Activated B cell treated with CpG ODN at 0.5 μM for 24 hours (primary cell): ENCODE measurements around the gene GNAZ. TPM values are rescaled to one million over a fixed set of nuclear protein-coding genes. Genes with fewer than 3 reads are reported as not detected.

Source experiments
- ATAC-seq: fragments of 200-7000 bp; cut with Tn5 transposase; one replicate; pipeline ENCODE4 v1.10.0; 2021; ENCODE audit warnings: low read depth, mild to moderate bottlenecking, moderate library complexity
- CTCF ChIA-PET: fragments of 350-600 bp; sonication (Branson Sonifier 250); formaldehyde crosslinking; loops from one replicate; lab custom pipeline; 2021; ENCODE audit warnings: antibody characterized with exemption; lab: Charles Lee
- POLR2A ChIA-PET: fragments of 350-600 bp; sonication (Branson Sonifier 250); formaldehyde crosslinking; loops from one replicate; lab custom pipeline; 2021; ENCODE audit warnings: antibody characterized with exemption; lab: Charles Lee
- DNase-seq: peaks from one replicate; pipeline ENCODE4 v3.0.0; 2022
- H3K27ac Mint-ChIP-seq: one replicate; pipeline ENCODE4 v1.8.0; 2020; ENCODE audit warnings: mixed read lengths
- H3K27me3 Mint-ChIP-seq: one replicate; pipeline ENCODE4 v1.8.0; 2021; ENCODE audit warnings: mixed read lengths
- H3K36me3 Mint-ChIP-seq: one replicate; pipeline ENCODE4 v1.8.0; 2021; ENCODE audit warnings: low read depth, mixed read lengths
- H3K4me1 Mint-ChIP-seq: one replicate; pipeline ENCODE4 v1.8.0; 2021; ENCODE audit warnings: mixed read lengths
- H3K4me3 Mint-ChIP-seq: one replicate; pipeline ENCODE4 v1.8.0; 2020; ENCODE audit warnings: mild to moderate bottlenecking, mixed read lengths
- H3K9me3 Mint-ChIP-seq: one replicate; pipeline ENCODE4 v1.8.0; 2020; ENCODE audit warnings: mixed read lengths
- intact Hi-C: fragments of 100-400 bp; cut with micrococcal nuclease; formaldehyde crosslinking; loops from one replicate; pipeline ENCODE4 v1.15.1; 2024
- total RNA-seq: library from RNA; stranded (reverse); gene quantifications from 2 replicates; pipeline ENCODE4 v1.2.3, GENCODE V29; 2022
- TF ChIP-seq, protein P1 (sequence below): fragments of 200-600 bp; IDR thresholded peaks from one replicate; pipeline ENCODE4 v1.8.0; 2022; ENCODE audit warnings: antibody characterized with exemption, mild to moderate bottlenecking

GNAZ gene
- total RNA-seq, 1 donor from 2014 or later: 12.2 TPM

DNA sequence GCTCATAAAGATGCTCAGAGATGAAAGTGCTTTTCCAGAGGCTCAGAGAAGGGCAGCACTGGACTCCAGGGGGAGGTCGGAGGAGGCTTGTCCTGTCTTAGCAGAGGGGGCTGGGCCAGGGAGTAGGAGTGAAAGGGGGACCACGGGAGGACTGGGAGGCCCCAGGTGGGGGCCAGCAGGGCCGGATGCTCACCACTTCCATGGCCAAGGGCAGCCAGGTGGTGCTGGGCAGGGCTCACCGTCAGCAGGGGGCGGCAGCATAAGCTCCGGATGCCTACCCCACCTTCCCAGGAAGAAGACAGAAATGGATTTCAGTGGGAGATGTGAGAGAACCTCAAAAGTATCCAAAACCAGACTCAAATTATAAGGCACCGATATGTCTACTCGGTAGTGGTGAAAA, 86.0 kb downstream of the GNAZ start:
- Mint-ChIP-seq H3K36me3 (no peaks in the 10 kb centered on the region), H3K4me1 (peaks cover 23% of the 10 kb centered on the region), H3K4me3 (no peak overlapping the region), H3K27ac (no peak overlapping the region), H3K27me3 (no peaks in the 10 kb centered on the region), H3K9me3 (no peaks in the 10 kb centered on the region)
- DNase-seq: no peak
- CTCF ChIA-PET: no interaction called here
- intact Hi-C loops: no loop called here
- TF ChIP-seq, protein P1, sequence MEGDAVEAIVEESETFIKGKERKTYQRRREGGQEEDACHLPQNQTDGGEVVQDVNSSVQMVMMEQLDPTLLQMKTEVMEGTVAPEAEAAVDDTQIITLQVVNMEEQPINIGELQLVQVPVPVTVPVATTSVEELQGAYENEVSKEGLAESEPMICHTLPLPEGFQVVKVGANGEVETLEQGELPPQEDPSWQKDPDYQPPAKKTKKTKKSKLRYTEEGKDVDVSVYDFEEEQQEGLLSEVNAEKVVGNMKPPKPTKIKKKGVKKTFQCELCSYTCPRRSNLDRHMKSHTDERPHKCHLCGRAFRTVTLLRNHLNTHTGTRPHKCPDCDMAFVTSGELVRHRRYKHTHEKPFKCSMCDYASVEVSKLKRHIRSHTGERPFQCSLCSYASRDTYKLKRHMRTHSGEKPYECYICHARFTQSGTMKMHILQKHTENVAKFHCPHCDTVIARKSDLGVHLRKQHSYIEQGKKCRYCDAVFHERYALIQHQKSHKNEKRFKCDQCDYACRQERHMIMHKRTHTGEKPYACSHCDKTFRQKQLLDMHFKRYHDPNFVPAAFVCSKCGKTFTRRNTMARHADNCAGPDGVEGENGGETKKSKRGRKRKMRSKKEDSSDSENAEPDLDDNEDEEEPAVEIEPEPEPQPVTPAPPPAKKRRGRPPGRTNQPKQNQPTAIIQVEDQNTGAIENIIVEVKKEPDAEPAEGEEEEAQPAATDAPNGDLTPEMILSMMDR: no peak
- POLR2A ChIA-PET: interaction anchor here (0.6 kb wide), 1 partner anchor 29 kb away, joined by 4 read pairs; no protein-coding TSS in a partner anchor
- ATAC-seq: no peak

DNA sequence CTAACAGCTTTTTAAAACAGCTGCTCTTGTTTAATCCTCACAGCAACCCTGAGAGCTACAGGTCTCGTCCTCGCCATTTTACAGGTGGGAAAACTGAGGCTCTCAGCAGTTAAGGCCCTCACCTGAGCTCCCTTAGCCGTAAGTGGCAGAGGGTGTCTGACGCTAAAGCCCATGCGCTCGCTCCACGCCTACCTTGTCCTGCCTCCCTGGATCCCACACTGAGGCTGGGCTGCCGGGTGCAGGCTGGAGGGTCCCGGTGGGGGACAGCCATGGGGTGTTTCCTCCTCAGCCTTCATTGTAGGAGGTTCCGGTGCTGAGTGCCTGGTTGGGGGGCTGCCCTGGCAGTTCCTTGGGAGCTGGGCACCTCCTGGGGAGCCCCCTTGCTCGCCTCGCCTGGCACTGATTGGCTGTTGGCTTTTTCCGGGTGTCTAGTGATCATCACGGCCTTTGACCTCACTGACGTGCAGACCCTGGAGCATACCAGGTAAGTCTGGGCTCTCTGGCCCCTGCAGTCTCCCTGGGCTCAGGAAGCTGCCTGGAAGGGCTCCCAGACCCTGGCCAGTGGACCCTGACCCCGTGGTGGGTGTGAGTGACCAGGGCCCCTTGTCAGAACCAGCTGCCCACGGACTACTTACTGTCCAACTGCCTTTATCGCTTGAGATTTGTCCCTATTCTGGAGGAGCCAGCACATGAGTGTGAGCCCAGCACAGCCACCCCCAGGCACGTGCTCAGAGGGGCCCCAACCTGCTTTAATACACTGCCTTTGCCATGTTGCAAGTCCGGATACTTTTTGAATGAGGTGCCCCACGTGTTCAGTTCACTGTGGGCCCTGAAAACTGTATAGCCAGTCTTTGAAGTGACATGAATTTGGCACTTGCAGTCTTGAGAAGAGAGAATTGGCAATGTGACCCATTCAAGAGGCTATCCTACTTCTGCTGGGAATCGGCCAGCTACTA, 87.5 kb downstream of the GNAZ start:
- CTCF ChIA-PET: no interaction called here
- no peaks in the 10 kb centered on the region for H3K36me3 Mint-ChIP-seq
- POLR2A ChIA-PET: interaction anchor here (0.7 kb wide), 1 partner anchor 11 kb away, joined by 3 read pairs; no protein-coding TSS in a partner anchor
- TF ChIP-seq, protein P1: no peak
- no peak overlapping the region for H3K4me3 Mint-ChIP-seq
- DNase-seq: no peak
- no peaks in the 10 kb centered on the region for H3K9me3 Mint-ChIP-seq
- H3K27me3 Mint-ChIP-seq: no peaks in the 10 kb centered on the region
- H3K4me1 Mint-ChIP-seq: peaks cover 14% of the 10 kb centered on the region
- intact Hi-C loops: no loop called here
- no peak for ATAC-seq
- no peak overlapping the region for H3K27ac Mint-ChIP-seq

- Mint-ChIP-seq H3K4me1 (peaks cover 5% of the 10 kb centered on the region), H3K4me3 (no peak overlapping the region), H3K27ac (no peak overlapping the region), H3K9me3 (no peaks in the 10 kb centered on the region), H3K36me3 (no peaks in the 10 kb centered on the region), H3K27me3 (no peaks in the 10 kb centered on the region)
- TF ChIP-seq, protein P1: no peak
- ATAC-seq (no peak), DNase-seq (no peak)
- intact Hi-C loops: no loop called here
- CTCF ChIA-PET: no interaction called here
- POLR2A ChIA-PET: no interaction called here
These were observed 88.4 kb downstream of the GNAZ start for GRCh38 chr22:23158516-23159290.

- TF ChIP-seq, protein P1: no peak
- no peaks in the 10 kb centered on the region for H3K27me3 Mint-ChIP-seq
- intact Hi-C loops: no loop called here
- peaks cover 3% of the 10 kb centered on the region for H3K4me1 Mint-ChIP-seq
- no peak overlapping the region for H3K27ac Mint-ChIP-seq
- POLR2A ChIA-PET: no interaction called here
- CTCF ChIA-PET: no interaction called here
- no peak for ATAC-seq
- H3K9me3 Mint-ChIP-seq: no peaks in the 10 kb centered on the region
- no peak overlapping the region for H3K4me3 Mint-ChIP-seq
- no peaks in the 10 kb centered on the region for H3K36me3 Mint-ChIP-seq
- no peak for DNase-seq
These were observed 88.9 kb downstream of the GNAZ start for GRCh38 chr22:23159291-23159630.

GRCh38 chr22:23161029-23161428, 90.7 kb downstream of the GNAZ start:
- no peak for DNase-seq
- CTCF ChIA-PET: no interaction called here
- POLR2A ChIA-PET: no interaction called here
- TF ChIP-seq, protein P1: no peak
- Mint-ChIP-seq H3K9me3 (no peaks in the 10 kb centered on the region), H3K4me3 (no peak overlapping the region), H3K36me3 (no peaks in the 10 kb centered on the region), H3K27ac (no peak overlapping the region), H3K4me1 (peaks cover 3% of the 10 kb centered on the region), H3K27me3 (no peaks in the 10 kb centered on the region)
- intact Hi-C loops: no loop called here
- no peak for ATAC-seq
